ENCODE results near the gene KCNK6.

DNA sequence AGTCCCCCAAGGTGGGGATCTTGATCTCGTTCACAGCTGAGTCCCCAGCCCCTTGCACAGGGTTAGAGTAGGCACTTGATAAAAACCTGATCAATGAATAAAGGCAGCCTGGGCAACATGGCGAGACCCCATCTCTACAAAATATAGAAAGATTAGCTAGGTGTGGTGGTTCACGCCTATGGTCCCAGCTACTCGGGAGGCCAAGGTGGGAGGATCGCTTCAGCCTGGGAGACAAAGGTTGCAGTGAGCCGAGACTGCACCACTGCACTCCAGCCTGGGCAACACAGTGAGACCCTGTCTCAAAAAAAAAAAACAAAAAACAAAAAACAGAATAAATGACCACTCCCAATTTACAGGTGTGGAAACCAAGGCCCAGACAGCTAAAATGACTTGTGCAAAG is 8.7 kb upstream of the KCNK6 start:
- TF ChIP-seq, protein P1, sequence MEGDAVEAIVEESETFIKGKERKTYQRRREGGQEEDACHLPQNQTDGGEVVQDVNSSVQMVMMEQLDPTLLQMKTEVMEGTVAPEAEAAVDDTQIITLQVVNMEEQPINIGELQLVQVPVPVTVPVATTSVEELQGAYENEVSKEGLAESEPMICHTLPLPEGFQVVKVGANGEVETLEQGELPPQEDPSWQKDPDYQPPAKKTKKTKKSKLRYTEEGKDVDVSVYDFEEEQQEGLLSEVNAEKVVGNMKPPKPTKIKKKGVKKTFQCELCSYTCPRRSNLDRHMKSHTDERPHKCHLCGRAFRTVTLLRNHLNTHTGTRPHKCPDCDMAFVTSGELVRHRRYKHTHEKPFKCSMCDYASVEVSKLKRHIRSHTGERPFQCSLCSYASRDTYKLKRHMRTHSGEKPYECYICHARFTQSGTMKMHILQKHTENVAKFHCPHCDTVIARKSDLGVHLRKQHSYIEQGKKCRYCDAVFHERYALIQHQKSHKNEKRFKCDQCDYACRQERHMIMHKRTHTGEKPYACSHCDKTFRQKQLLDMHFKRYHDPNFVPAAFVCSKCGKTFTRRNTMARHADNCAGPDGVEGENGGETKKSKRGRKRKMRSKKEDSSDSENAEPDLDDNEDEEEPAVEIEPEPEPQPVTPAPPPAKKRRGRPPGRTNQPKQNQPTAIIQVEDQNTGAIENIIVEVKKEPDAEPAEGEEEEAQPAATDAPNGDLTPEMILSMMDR (IDR thresholded peaks at IDR 0.05): no peak
- TF ChIP-seq EZH2 (IDR thresholded peaks at IDR 0.05): no peak

Measured in neural progenitor cell (in vitro differentiated cells).